Measurements from ENCODE around the gene GCN1.
A peak's percentile ranks its signal among the peaks of the same experiment; 100 is the strongest.

The GCN1 gene

DNA sequence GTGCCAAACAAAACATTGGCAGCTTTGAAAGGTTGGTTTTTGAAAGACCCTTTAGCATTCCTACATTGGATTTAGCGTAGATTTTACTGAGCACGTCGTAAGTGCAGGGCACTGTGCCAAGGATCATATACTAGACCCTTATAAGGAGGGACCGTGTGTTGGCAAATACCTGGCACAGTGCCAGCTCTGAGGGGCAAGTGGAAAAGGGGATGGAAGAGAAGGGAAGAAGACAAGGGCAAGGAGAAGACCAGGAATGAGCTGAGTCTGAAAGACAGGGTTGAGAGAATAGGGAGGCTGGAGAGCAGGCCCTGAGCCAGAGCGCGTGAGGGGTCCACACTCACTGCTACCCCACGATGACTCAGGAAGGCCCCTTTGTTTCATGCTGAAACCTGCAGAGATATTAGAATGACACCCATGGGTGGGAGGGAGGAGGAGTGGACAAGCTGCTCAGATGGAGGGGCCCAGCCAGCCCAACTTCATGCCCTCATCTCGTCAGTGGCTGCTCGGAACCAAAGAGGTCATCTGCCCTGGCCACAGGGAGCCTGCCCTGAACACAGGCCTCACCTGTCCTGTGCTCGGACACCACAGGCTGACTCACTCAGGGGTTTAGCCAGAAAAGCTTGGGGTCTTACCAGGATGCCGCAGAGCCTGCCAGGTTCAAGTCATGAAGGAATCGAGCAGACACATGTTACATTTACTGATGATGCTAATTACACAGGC is 103.0 kb downstream of the GCN1 start:
- peak; percentile 15 for DNase-seq

GRCh38 chr12:120090626-120091295 is 103.8 kb downstream of the GCN1 start:
- DNase-seq, result no peak

DNA sequence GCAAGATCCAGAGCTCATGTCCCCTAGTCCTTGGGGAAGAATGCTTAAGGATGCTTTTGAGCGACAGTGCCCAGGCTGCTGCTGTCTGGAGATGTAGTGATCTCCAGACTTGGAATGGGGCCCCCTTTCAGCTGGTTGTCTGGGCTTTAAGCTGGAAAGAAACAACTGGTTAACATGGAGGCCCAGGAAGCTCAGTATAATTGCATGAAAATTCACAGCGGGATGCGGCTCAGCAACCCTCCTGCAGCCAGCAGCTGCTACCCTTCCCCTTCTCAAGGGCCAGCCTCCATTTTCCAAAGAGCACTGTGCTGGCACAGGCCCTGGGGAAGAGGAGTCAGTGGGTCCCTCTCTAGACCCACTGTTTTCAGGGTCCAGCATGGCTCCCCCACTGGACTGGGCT is 104.3 kb downstream of the GCN1 start:
- DNase-seq, result no peak

- no peak for DNase-seq
These were observed 104.7 kb downstream of the GCN1 start for GRCh38 chr12:120089796-120090195.

DNA sequence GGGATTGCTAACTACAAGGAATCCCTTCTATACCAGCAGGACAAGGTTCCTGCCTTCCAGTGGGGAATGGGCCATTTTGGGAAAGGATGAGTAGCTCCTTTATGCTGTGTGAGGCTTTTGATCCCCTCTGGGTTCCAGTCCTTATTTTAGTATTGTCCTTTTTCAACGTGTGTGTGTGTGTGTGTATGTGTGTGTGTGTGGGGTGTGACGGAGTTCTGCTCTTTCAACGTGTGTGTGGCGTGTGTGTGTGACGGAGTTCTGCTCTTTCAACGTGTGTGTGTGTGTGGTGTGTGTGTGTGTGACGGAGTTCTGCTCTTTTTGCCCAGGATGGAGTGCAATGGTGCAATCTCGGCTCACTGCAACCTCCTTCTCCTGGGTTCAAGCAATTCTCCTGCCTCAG is 105.4 kb downstream of the GCN1 start:
- no peak for DNase-seq

GRCh38 chr12:120086801-120087621 is 107.5 kb downstream of the GCN1 start:
- peak; percentile 98 for DNase-seq

DNA sequence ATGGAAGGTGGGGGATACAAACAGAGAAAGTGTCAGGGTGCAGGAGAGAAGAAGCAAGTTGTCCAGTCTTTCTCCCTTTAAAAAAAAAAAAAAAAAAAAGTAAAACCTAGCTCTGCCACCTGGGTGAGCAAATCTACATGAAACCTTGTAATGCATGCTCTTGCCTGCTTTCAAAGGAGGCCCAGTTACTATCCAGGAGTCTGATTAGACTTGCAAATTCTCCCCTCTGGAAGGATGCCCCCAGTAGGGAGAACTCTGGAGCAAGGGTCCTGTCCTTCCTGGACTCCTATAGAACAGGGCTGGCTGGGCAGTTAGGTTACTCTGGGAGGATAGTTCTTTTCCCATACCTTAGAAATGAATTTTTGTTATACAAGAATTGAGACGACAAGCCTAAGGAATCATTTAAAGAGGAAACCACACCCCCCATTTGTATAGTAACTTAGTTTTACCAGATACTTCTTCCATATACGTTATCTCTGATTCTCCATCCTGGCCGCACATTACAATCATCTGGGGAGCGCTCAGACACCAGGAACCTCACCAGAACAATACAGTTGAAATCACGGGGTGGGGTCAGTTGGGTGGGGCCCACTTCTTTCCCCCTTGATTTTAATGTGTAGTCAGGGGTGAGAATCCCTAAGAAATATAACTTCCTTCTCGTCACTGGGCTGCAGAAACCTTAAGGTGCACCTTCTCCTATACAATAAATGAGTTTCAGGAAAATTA is 108.4 kb downstream of the GCN1 start:
- DNase-seq, result no peak

- no peak for DNase-seq
These were observed 112.9 kb downstream of the GCN1 start for GRCh38 chr12:120081641-120082040.

DNA sequence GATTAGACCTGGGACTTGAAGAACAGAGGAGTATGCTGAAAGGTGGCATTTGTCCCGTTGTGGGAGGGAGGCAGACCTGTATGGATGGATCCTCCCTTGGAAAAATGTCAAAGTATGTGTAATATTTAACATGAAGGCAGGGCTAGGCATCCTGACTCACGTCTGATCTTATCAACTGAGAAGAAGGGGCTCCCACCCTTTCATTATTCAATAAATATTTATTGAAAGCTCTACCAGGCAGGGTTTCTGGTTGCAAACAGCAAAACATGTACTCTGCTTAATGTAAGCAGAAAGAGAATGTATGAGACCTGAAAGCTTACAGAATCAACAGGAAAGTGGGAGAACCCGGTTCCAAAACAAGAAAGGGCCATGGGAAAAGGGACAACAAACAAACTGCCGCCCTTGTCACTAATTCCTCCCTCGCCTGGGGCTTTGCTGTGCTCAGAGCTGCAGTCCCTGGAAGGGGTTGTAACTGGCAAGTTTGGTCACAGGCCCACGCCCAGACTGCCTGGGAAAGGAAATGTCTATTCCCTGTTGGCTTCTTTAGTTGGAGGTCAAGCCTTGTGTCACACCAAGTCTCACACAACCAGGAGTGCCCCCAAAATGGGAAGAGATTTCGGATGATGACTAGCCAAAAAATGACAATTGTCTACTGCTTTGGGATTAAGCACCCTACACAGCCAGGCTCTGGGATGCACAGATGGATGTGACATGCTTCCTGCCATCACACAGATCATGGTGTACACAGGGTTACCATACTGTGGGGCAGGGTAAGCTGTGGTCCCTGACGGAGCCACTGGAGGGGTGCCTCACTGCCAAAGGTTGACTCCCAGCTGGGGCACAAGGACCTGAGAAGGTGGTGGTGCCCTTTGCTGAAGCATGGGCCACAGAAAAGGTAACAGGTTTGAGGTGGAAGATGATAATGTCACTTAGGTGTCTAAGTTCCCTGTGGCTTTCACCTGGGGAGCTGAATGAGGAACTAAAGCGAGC is 114.8 kb downstream of the GCN1 start:
- no peak for DNase-seq

DNA sequence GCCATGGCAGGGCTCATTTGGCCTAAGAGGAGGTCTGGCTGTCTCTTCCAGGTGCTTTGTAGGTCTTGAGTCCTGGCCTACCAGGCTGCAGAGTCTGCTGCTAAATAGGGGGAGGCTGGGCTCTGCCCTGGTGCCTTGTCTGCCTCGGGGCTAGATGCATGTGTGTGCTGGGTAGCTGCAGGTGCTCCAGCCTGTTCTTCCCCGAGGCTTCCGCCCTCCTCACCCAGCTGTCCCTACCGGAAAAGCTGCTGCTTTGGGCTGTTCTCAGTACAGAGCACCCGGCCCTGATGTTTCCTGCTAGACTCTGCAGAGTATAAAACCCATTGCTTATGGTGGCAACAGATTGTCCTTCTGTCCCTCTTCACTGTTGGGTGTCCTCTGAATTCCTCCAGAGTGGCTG is 115.6 kb downstream of the GCN1 start:
- DNase-seq, result no peak

DNA sequence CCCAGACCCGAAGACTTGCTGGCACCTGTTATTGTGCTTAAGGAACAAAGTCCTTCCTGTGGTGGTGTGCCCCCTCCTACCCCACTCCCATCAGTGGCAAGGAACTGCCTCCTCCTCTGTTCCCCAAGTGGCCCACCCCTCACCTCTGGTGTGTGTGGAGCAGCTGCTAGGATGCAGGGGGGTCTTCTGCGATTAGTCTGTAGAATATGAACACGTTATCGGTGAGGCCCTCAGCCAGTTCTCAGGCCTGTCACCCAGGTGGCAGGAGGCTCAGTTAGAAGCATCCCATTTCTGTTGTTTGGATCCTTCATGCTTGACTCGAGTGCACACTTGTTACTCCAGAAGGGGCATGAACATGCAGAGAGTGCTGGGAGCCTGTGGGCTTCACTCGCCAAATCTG is 117.3 kb downstream of the GCN1 start:
- DNase-seq, result no peak

Measured in fibroblast of skin of right biceps (primary cell).